H1 (cell line): Measurements from ENCODE around the gene AFG1L. TPM values are rescaled to one million over a fixed set of nuclear protein-coding genes. Genes with fewer than 3 reads are reported as not detected.

Experiments
- CTCF ChIA-PET: fragments of 300-600 bp; sonication (Branson Sonifier 250); formaldehyde crosslinking; loops from one replicate; lab custom pipeline; 2021; ENCODE audit not compliant: partially characterized antibody; lab: Charles Lee
- POLR2A ChIA-PET: fragments of 300-600 bp; sonication (Branson Sonifier 250); formaldehyde crosslinking; loops from one replicate; lab custom pipeline; 2021; ENCODE audit warnings: inconsistent platforms; ENCODE audit not compliant: partially characterized antibody; lab: Charles Lee
- DNase-seq, 2 experiments: peaks; one replicate each; pipeline versions ENCODE4 v3.0.0 to v3.0.0-alpha.2; 2010 to 2022; ENCODE audit warnings: low spot score in 2 of 2, low read depth in 1 of 2, mixed read lengths in 1 of 2
- FAIRE-seq: peaks from 2 replicates; lab custom pipeline; 2011; peaks lifted over from hg19 to GRCh38; lab: Jason Lieb, UNC
- H2AFZ ChIP-seq: 2 replicates; pipeline ENCODE4 v1.8.1; 2012; ENCODE audit warnings: low read length, inconsistent platforms
- H2AK5ac ChIP-seq: 2 replicates; pipeline ENCODE4 v1.6.1; 2013; ENCODE audit warnings: low read depth, low read length
- H2BK120ac ChIP-seq: replicated peaks from 2 replicates; pipeline ENCODE3; 2013; ENCODE audit warnings: low read depth, low read length, inconsistent platforms
- H2BK12ac ChIP-seq: 2 replicates; pipeline ENCODE4 v1.6.1; 2013; ENCODE audit warnings: low read depth, low read length
- H2BK15ac ChIP-seq: 2 replicates; pipeline ENCODE4 v1.6.1; 2013; ENCODE audit warnings: low read length
- H2BK20ac ChIP-seq: 2 replicates; pipeline ENCODE4 v1.6.1; 2013; ENCODE audit warnings: low read length
- H2BK5ac ChIP-seq: 2 replicates; pipeline ENCODE4 v1.6.1; 2013; ENCODE audit warnings: low read depth, low read length
- H3K14ac ChIP-seq: 2 replicates; pipeline ENCODE4 v1.6.1; 2013; ENCODE audit warnings: inconsistent platforms; ENCODE audit not compliant: insufficient read length
- H3K18ac ChIP-seq: 2 replicates; pipeline ENCODE4 v1.6.1; 2013; ENCODE audit warnings: low read length; ENCODE audit errors: extremely low read depth
- H3K23ac ChIP-seq: 2 replicates; pipeline ENCODE4 v1.6.1; 2013; ENCODE audit warnings: inconsistent platforms; ENCODE audit not compliant: insufficient read length
- H3K23me2 ChIP-seq: 2 replicates; pipeline ENCODE4 v1.6.1; 2013; ENCODE audit warnings: low read depth, low read length
- H3K27ac ChIP-seq: 2 replicates; pipeline ENCODE4 v1.6.1; 2011; ENCODE audit warnings: low read depth, low read length, inconsistent platforms
- H3K27me3 ChIP-seq, 4 experiments: replicated peaks in 1 of 4; 1 replicate in 1 of 4; 2 replicates in 3 of 4; pipeline versions ENCODE4 v1.6.1 to v1.8.1; 2011 to 2013; ENCODE audit warnings: low read length in 3 of 4, mild to moderate bottlenecking in 3 of 4, inconsistent platforms in 2 of 4, mixed read lengths in 2 of 4, moderate library complexity in 1 of 4; ENCODE audit not compliant: control insufficient read depth in 3 of 4, insufficient read depth in 3 of 4; ENCODE audit errors: extremely low read depth in 1 of 4
- H3K36me3 ChIP-seq, 4 experiments: 2 replicates each; pipeline versions ENCODE4 v1.6.1 to v1.8.1; 2011 to 2013; ENCODE audit warnings: mild to moderate bottlenecking in 4 of 4, low read length in 3 of 4, moderate library complexity in 2 of 4, control low read depth in 1 of 4, inconsistent platforms in 1 of 4; ENCODE audit not compliant: insufficient read depth in 4 of 4, control insufficient read depth in 2 of 4
- H3K4ac ChIP-seq: replicated peaks from 2 replicates; pipeline ENCODE3; 2013; ENCODE audit warnings: low read length, low read depth, mixed read lengths, inconsistent platforms; ENCODE audit not compliant: insufficient read length
- H3K4me1 ChIP-seq, 4 experiments: replicated peaks in 1 of 4; 1 replicate in 1 of 4; 2 replicates in 3 of 4; pipeline versions ENCODE4 v1.6.1 to v1.8.1; 2011 to 2013; ENCODE audit warnings: low read length in 3 of 4, inconsistent platforms in 2 of 4, mixed read lengths in 1 of 4; ENCODE audit not compliant: insufficient read depth in 4 of 4, control insufficient read depth in 3 of 4
- H3K4me2 ChIP-seq, 2 experiments: 2 replicates each; pipeline versions ENCODE4 v1.6.1 to v1.8.1; 2011 to 2013; ENCODE audit warnings: low read depth in 2 of 2, low read length in 2 of 2, control low read depth in 1 of 2, inconsistent platforms in 1 of 2, mild to moderate bottlenecking in 1 of 2; ENCODE audit not compliant: insufficient read depth in 1 of 2
- H3K4me3 ChIP-seq, 4 experiments: fragments of 200-600, 300-600 bp in 1 of 4; sonication (generic), shearing (Covaris generic), sonication (Bioruptor Twin) in 1 of 4; 2 replicates each; pipeline versions ENCODE4 v1.5.1 to v1.8.1; 2011 to 2016; ENCODE audit warnings: low read length in 4 of 4, low read depth in 3 of 4, control low read depth in 2 of 4, inconsistent platforms in 2 of 4, mild to moderate bottlenecking in 2 of 4, mixed read lengths in 1 of 4, moderate library complexity in 1 of 4; ENCODE audit not compliant: insufficient read depth in 2 of 4; ENCODE audit errors: extremely low read depth in 1 of 4
- H3K56ac ChIP-seq: replicated peaks from 2 replicates; pipeline ENCODE3; 2013; ENCODE audit warnings: low read depth, mild to moderate bottlenecking, mixed read lengths, low read length, inconsistent platforms; ENCODE audit not compliant: insufficient read length
- H3K79me1 ChIP-seq: 2 replicates; pipeline ENCODE4 v1.6.1; 2013; ENCODE audit warnings: low read depth, low read length, control low read depth
- H3K79me2 ChIP-seq, 2 experiments: 2 replicates each; pipeline versions ENCODE4 v1.6.1 to v1.8.1; 2012 to 2013; ENCODE audit warnings: low read length in 2 of 2, mild to moderate bottlenecking in 2 of 2, inconsistent platforms in 1 of 2; ENCODE audit not compliant: insufficient read depth in 2 of 2, control insufficient read depth in 1 of 2
- H3K9ac ChIP-seq, 4 experiments: replicated peaks in 1 of 4; 1 replicate in 1 of 4; 2 replicates in 3 of 4; pipeline versions ENCODE4 v1.6.1 to v1.8.1; 2011 to 2013; ENCODE audit warnings: low read depth in 3 of 4, low read length in 3 of 4, control low read depth in 2 of 4, mild to moderate bottlenecking in 2 of 4, moderate library complexity in 2 of 4, inconsistent platforms in 1 of 4; ENCODE audit errors: extremely low read depth in 1 of 4
- H3K9me3 ChIP-seq, 2 experiments: 2 replicates each; pipeline versions ENCODE4 v1.6.1 to v1.8.1; 2012 to 2013; ENCODE audit warnings: mild to moderate bottlenecking in 2 of 2, moderate library complexity in 2 of 2, control low read depth in 1 of 2, inconsistent platforms in 1 of 2, low read depth in 1 of 2, low read length in 1 of 2, mixed read lengths in 1 of 2; ENCODE audit not compliant: insufficient read depth in 2 of 2
- H4K20me1 ChIP-seq, 2 experiments: replicated peaks in 1 of 2; 2 replicates each; pipeline versions ENCODE3 to v1.8.1; 2011 to 2013; ENCODE audit warnings: inconsistent platforms in 2 of 2, low read length in 2 of 2, mild to moderate bottlenecking in 1 of 2; ENCODE audit not compliant: insufficient read depth in 2 of 2, control insufficient read depth in 1 of 2
- H4K5ac ChIP-seq: 2 replicates; pipeline ENCODE4 v1.6.1; 2013; ENCODE audit warnings: low read length, low read depth, mixed read lengths, inconsistent platforms; ENCODE audit not compliant: insufficient read length
- H4K8ac ChIP-seq: 2 replicates; pipeline ENCODE4 v1.8.0; 2013; ENCODE audit warnings: mild to moderate bottlenecking, moderate library complexity, low read length, inconsistent platforms; ENCODE audit not compliant: insufficient read depth; ENCODE audit errors: extremely low read depth
- H4K91ac ChIP-seq: replicated peaks from 2 replicates; pipeline ENCODE3; 2013; ENCODE audit warnings: low read length, mixed read lengths, inconsistent platforms; ENCODE audit not compliant: insufficient read length
- CBX5 ChIP-seq: fragments of 300-800, 300-1000 bp; sonication (generic); IDR thresholded peaks from 2 replicates; pipeline ENCODE4 v1.7.1; 2016; ENCODE audit warnings: antibody characterized with exemption, low read length, low read depth
- KDM1A ChIP-seq: fragments of 200-600, 300-600 bp; sonication (generic); IDR thresholded peaks from 2 replicates; pipeline ENCODE4 v1.7.1; 2016; ENCODE audit warnings: mild to moderate bottlenecking, low read length, borderline replicate concordance
- RBBP5 ChIP-seq: IDR thresholded peaks from 2 replicates; pipeline ENCODE4 v1.7.1; 2012; ENCODE audit warnings: low read depth, mild to moderate bottlenecking, inconsistent platforms, low read length, moderate library complexity, borderline replicate concordance
- RFX5 ChIP-seq: IDR thresholded peaks from 2 replicates; pipeline ENCODE4 v1.6.1; 2011; ENCODE audit warnings: low read depth, low read length, improper control_type of control experiment, borderline replicate concordance
- SAP30 ChIP-seq: fragments of 300-600 bp; sonication (generic); IDR thresholded peaks from 2 replicates; pipeline ENCODE4 v1.7.1; 2012; ENCODE audit warnings: low read length, moderate library complexity, mild to moderate bottlenecking, inconsistent platforms; ENCODE audit not compliant: insufficient read depth, insufficient replicate concordance
- SIN3A ChIP-seq, 2 experiments: IDR thresholded peaks in 1 of 2; conservative IDR thresholded peaks in 1 of 2; 2 replicates each; pipeline ENCODE4 v1.6.1; 2011 to 2012; ENCODE audit warnings: low read length in 2 of 2, improper control_type of control experiment in 1 of 2, low read depth in 1 of 2, mild to moderate bottlenecking in 1 of 2
- SP1 ChIP-seq: IDR thresholded peaks from 2 replicates; pipeline ENCODE4 v1.6.1; 2011; ENCODE audit warnings: low read depth, low read length
- TAF1 ChIP-seq: IDR thresholded peaks from 2 replicates; pipeline ENCODE4 v1.6.1; 2011; ENCODE audit warnings: mild to moderate bottlenecking, low read depth, low read length
- WGBS, 2 experiments: shearing (Covaris generic) in 1 of 2; methylation state at CpG; one replicate each; pipeline versions ENCODE4 v1.1.6 to v1.1.7; 2013 to 2015; ENCODE audit warnings: low lambda C conversion rate in 2 of 2, mixed read lengths in 2 of 2, inconsistent platforms in 1 of 2, low coverage in 1 of 2, missing lambda C conversion rate in 1 of 2; ENCODE audit not compliant: insufficient replicate concordance in 2 of 2, insufficient coverage in 1 of 2, insufficient read length in 1 of 2; ENCODE audit errors: extremely low coverage in 1 of 2, missing lambda C conversion rate in 1 of 2; 5-methylcytosine and 5-hydroxymethylcytosine counted together
- polyA plus RNA-seq, 7 experiments: library from polyadenylated mRNA; depleted of rRNA in 3 of 7; stranded (reverse) in 5 of 7; unstranded in 2 of 7; fragments of >200 nt in 5 of 7; fragments of 200-250 nt in 2 of 7; gene quantifications; 1 replicate in 5 of 7; 2 replicates in 1 of 7; 4 replicates in 1 of 7; pipeline versions ENCODE4 v1.2.1 to v1.2.3, GENCODE V29; 2011 to 2013; ENCODE audit warnings: missing spikeins in 2 of 7, mixed read lengths in 2 of 7
- total RNA-seq: library from RNA; stranded (reverse); fragmentation: NEBNext Ultra II Directional; extraction: Animal tissue kit (Norgen Biotek cat#: 25700); gene quantifications from 2 replicates; pipeline ENCODE4 v1.2.1, GENCODE V29; 2021
- TF ChIP-seq, protein P1 (sequence below): IDR thresholded peaks from 2 replicates; pipeline ENCODE4 v1.6.1; 2012; ENCODE audit warnings: low read length, inconsistent platforms
- TF ChIP-seq, protein P2 (sequence below): IDR thresholded peaks from 2 replicates; pipeline ENCODE4 v1.6.1; 2011; ENCODE audit warnings: low read depth, mild to moderate bottlenecking, low read length; ENCODE audit not compliant: insufficient read depth
- TF ChIP-seq, protein P3 (sequence below): IDR thresholded peaks from 2 replicates; pipeline ENCODE4 v1.6.1; 2012; ENCODE audit warnings: inconsistent platforms

The AFG1L gene
- total and polyA plus RNA-seq, 2 of the 8 experiments (the other 6 are each of a cell fraction or from before 2014, with no cell fraction given) = 0.98 to 5.7 TPM

DNA sequence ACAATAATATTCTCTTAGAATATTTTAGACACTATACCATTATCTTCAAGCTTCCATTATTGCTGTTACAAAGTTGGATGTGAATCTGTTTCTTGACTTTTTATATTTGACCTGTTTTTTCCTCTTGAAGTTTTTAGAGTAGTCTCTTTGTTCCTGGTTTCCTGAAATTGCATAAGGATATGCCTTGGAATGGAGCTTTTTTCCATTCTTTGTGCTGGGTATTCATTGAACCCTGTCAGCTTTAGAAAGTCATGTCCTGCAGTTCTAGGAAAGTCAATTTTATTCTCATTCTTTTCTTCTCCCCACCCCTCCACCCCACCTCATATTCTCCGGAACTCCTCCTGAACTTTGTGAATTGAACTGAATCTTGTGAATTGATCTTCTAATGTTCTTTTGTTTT lies 173.5 kb downstream of the AFG1L start:
- Histone ChIP-seq H3K9me3 (no peaks in the 10 kb centered on the region), H4K5ac (no peak overlapping the region), H4K91ac (no peak overlapping the region), H2BK20ac (no peak overlapping the region), H3K36me3 (no peaks in the 10 kb centered on the region), H3K4me1 (0 out of 7 replicates have a peak, but pooled peaks cover 0 to 3% (median 0%) of the 10 kb centered on the region in 4 experiments), H3K56ac (no peak overlapping the region), H2BK120ac (no peak overlapping the region), H4K8ac (no peak overlapping the region), H3K4me3 (no peak overlapping the region), H4K20me1 (no peaks in the 10 kb centered on the region), H3K27me3 (peaks cover 0 to 1% (median 0%) of the 10 kb centered on the region in 4 experiments; a peak in 1 of 7 replicates), H3K27ac (no peak overlapping the region), H3K79me2 (no peaks in the 10 kb centered on the region), H3K9ac (no peak overlapping the region), H3K14ac (no peak overlapping the region), H3K4me2 (no peak overlapping the region), H2BK5ac (no peak overlapping the region), H2BK15ac (no peak overlapping the region), H3K79me1 (no peaks in the 10 kb centered on the region), H3K23me2 (no peaks in the 10 kb centered on the region), H3K4ac (no peak overlapping the region), H3K23ac (no peak overlapping the region), H2AFZ (no peak overlapping the region), H2BK12ac (no peak overlapping the region), H2AK5ac (no peak overlapping the region), H3K18ac (no peak overlapping the region)
- CTCF ChIA-PET = interaction anchor here (0.6 to 1.5 kb wide), 3 partner anchors 24 to 701 kb away, joined by 3 to 7 read pairs (median 3); no protein-coding TSS in a partner anchor
- FAIRE-seq (peak; percentile 13), DNase-seq (no peak)
- POLR2A ChIA-PET = no interaction called here
- WGBS, 2 experiments = 85% methylated on average over 1 of the region's 1 CpG; no CpG with 5 or more reads in 1 of the 2 experiments
- TF ChIP-seq, protein P1, sequence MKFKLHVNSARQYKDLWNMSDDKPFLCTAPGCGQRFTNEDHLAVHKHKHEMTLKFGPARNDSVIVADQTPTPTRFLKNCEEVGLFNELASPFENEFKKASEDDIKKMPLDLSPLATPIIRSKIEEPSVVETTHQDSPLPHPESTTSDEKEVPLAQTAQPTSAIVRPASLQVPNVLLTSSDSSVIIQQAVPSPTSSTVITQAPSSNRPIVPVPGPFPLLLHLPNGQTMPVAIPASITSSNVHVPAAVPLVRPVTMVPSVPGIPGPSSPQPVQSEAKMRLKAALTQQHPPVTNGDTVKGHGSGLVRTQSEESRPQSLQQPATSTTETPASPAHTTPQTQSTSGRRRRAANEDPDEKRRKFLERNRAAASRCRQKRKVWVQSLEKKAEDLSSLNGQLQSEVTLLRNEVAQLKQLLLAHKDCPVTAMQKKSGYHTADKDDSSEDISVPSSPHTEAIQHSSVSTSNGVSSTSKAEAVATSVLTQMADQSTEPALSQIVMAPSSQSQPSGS = no peak
- TF ChIP-seq KDM1A (no peak), TAF1 (no peak), RFX5 (no peak), SP1 (no peak), SIN3A (conservative IDR thresholded peaks at IDR 0.05 in 1 of 2, IDR thresholded peaks at IDR 0.05 in 1 of 2; ENCODE audit: low read depth in 1 of 2, low read length in 2 of 2) (no peak), RBBP5 (no peak), CBX5 (no peak), SAP30 (no peak)
- TF ChIP-seq, protein P2, sequence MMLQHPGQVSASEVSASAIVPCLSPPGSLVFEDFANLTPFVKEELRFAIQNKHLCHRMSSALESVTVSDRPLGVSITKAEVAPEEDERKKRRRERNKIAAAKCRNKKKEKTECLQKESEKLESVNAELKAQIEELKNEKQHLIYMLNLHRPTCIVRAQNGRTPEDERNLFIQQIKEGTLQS = no peak
- TF ChIP-seq, protein P3, sequence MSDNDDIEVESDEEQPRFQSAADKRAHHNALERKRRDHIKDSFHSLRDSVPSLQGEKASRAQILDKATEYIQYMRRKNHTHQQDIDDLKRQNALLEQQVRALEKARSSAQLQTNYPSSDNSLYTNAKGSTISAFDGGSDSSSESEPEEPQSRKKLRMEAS = no peak
- TF ChIP-seq, all 59 proteins: peak for 0
